Measurements from ENCODE around the gene MACROD2.

GRCh38 chr20:14597206-14597715 lies 601.9 kb downstream of the MACROD2 start:
- TF ChIP-seq POLR2A (IDR thresholded peaks at IDR 0.05; ENCODE audit: low read depth, low read length) (no peak), BHLHE40 (IDR thresholded peaks at IDR 0.05; ENCODE audit: low read depth, low read length) (no peak), CEBPB (IDR thresholded peaks at IDR 0.05; ENCODE audit: low read depth, low read length) (no peak), RAD21 (IDR thresholded peaks at IDR 0.05; ENCODE audit: low read length) (no peak), USF2 (IDR thresholded peaks at IDR 0.05; ENCODE audit: low read depth, low read length) (no peak)
- TF ChIP-seq, protein P1, sequence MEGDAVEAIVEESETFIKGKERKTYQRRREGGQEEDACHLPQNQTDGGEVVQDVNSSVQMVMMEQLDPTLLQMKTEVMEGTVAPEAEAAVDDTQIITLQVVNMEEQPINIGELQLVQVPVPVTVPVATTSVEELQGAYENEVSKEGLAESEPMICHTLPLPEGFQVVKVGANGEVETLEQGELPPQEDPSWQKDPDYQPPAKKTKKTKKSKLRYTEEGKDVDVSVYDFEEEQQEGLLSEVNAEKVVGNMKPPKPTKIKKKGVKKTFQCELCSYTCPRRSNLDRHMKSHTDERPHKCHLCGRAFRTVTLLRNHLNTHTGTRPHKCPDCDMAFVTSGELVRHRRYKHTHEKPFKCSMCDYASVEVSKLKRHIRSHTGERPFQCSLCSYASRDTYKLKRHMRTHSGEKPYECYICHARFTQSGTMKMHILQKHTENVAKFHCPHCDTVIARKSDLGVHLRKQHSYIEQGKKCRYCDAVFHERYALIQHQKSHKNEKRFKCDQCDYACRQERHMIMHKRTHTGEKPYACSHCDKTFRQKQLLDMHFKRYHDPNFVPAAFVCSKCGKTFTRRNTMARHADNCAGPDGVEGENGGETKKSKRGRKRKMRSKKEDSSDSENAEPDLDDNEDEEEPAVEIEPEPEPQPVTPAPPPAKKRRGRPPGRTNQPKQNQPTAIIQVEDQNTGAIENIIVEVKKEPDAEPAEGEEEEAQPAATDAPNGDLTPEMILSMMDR (conservative IDR thresholded peaks at IDR 0.05; ENCODE audit: low read depth, low read length) = no peak

Measured in IMR-90 (cell line).